ENCODE results near the gene MTA2. TPM values are rescaled to one million over a fixed set of nuclear protein-coding genes. Genes with fewer than 3 reads are reported as not detected.
"Not testable (repeated sequence)": the region's sequence is repeated elsewhere in the genome, so short reads cannot be mapped to it uniquely, and the experiment has no call there.

Gene MTA2
- total RNA-seq = 100 to 1,000 TPM; 107 to 125 (median 110) TPM

DNA sequence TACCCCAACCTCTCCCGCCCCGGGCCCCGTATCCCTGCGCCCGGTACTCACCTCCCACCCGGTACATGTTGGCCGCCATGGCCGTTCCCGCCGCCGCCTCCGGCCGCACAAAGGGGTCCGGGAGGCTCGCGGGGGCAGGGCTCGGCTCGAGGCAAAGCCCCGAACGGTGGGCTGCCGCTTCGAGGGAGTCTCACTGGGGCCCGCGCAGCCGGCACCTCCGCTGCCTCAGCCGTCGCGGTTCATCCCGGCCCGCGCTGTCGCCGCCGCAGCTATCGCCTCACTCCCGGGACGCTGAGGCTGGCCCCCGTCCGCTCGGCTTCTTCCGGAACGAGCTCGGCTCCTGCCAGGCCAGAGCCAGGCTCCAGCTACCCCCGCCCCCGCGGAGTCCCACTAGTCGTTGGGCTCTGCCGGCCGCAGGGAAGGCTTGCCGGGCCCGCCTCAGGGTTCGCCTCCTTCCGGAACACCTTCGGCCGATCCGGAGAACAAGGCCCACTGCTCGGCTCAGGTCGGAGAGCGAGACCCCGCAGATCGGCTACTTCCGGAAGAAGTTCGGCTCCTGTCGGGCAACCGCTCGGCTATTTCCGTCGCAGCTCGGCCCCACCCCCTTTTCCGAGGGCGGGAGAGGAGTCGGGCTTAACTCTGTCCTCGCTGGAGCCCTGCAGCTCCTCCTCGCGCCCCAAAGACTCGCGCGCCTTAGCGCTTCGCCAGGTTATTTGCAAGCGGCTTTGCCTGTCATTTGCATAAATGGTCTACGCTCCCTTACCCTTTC, at the start of gene MTA2:
TSS of gene MTA2 (minus strand) at position 494 of the 769 bp plus-strand sequence. CDS start at position 79, 415 bp downstream.
- Histone ChIP-seq H3K27ac (peak within 1 kb of the TSS; percentile 99), H3K36me3 (peaks cover 32% of the 10 kb centered on the region), H3K4me1 (peaks cover 55% of the 10 kb centered on the region), H3K4me3 (peak within 1 kb of the TSS; percentile 100), H3K9me3 (no peaks in the 10 kb centered on the region), H3K27me3 (no peaks in the 10 kb centered on the region)
- DNase-seq (ENCODE audit: low spot score in 2 of 2) = peak; percentile 99
- TF ChIP-seq POLR2A (IDR thresholded peaks at IDR 0.05) (no peak), POLR2AphosphoS5 (IDR thresholded peaks at IDR 0.05) (peak in 1 of 3 donors; percentile 92)
- WGBS = under 1% methylated on average over 30 of the region's 83 CpGs

DNA sequence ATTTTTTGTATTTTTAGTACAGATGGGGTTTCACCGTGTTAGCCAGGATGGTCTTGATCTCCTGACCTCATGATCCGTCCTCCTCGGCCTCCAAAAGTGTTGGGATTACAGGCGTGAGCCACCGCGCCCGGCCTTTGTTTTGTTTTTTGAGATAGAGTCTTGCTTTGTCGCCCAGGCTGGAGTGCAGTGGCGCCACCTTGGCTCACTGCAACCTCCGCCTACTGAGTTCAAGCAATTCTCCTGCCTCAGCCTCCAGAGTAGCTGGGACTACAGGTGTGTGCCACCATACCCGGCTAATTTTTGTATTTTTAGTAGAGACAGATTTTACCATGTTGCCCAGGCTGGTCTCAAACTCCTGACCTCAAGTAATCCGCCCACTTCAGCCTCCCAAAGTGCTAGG, 48.6 kb upstream of the MTA2 start:
- 96% methylated on average over 12 of the region's 12 CpGs for WGBS
- not testable (repeated sequence) for H3K4me3 ChIP-seq; DNase-seq (ENCODE audit: low spot score in 2 of 2); H3K27me3 ChIP-seq; H3K27ac ChIP-seq; H3K9me3 ChIP-seq
- peaks cover 24% of the 10 kb centered on the region for H3K36me3 ChIP-seq
- peaks cover 32% of the 10 kb centered on the region for H3K4me1 ChIP-seq

DNA sequence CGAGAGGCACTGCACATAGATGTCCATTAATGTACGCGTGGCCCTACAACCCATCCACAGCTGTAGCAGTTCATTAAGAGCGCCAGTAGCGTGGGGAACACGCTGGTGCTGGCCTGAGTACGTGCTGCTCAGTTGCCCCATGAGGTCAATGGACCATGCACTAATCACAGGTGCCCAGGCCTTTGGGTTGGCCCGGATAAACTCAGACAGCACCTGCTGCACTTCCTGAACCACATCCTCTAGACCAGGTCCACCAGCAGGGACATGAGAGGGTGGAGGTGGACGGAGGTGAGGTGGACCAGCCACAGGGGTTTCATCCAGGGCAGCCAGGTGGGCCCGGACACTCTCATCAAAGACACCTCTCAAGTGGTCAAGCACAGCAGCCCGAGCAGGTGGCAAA, 47.8 kb upstream of the MTA2 start:
- Histone ChIP-seq H3K4me1 (peaks cover 40% of the 10 kb centered on the region), H3K9me3 (no peaks in the 10 kb centered on the region), H3K36me3 (peaks cover 25% of the 10 kb centered on the region), H3K4me3 (no peak overlapping the region), H3K27ac (no peak overlapping the region), H3K27me3 (no peaks in the 10 kb centered on the region)
- WGBS = 94% methylated on average over 11 of the region's 11 CpGs
- TF ChIP-seq, protein P1, sequence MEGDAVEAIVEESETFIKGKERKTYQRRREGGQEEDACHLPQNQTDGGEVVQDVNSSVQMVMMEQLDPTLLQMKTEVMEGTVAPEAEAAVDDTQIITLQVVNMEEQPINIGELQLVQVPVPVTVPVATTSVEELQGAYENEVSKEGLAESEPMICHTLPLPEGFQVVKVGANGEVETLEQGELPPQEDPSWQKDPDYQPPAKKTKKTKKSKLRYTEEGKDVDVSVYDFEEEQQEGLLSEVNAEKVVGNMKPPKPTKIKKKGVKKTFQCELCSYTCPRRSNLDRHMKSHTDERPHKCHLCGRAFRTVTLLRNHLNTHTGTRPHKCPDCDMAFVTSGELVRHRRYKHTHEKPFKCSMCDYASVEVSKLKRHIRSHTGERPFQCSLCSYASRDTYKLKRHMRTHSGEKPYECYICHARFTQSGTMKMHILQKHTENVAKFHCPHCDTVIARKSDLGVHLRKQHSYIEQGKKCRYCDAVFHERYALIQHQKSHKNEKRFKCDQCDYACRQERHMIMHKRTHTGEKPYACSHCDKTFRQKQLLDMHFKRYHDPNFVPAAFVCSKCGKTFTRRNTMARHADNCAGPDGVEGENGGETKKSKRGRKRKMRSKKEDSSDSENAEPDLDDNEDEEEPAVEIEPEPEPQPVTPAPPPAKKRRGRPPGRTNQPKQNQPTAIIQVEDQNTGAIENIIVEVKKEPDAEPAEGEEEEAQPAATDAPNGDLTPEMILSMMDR (IDR thresholded peaks at IDR 0.05) = no peak
- TF ChIP-seq POLR2AphosphoS5 (IDR thresholded peaks at IDR 0.05) = no peak
- TF ChIP-seq POLR2A (IDR thresholded peaks at IDR 0.05) = no peak
- TF ChIP-seq EP300 (IDR thresholded peaks at IDR 0.05) = no peak
- DNase-seq (ENCODE audit: low spot score in 2 of 2) = no peak

DNA sequence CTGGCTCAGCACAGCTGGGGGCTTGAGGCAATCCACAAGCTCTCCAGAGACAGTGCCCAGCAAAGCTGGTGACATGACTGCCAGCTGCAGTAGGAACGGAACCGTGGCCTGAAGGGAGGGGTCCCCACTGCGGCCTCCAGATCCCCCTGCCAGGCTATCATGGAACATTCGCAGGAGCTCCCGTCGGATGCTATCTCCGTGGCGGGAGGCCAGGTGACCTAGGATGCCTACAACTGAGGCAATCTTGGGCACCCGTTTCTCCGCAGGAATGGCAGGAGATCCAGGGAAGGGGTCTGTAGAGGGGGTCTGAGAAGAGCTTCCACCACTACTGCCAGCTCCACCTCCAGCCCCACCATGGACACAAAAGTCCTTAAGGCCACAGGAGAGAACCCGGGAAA, 47.3 kb upstream of the MTA2 start:
- H3K27ac ChIP-seq = no peak overlapping the region
- peaks cover 43% of the 10 kb centered on the region for H3K4me1 ChIP-seq
- 92% methylated on average over 11 of the region's 11 CpGs for WGBS
- no peaks in the 10 kb centered on the region for H3K9me3 ChIP-seq
- H3K27me3 ChIP-seq = no peaks in the 10 kb centered on the region
- no peak for DNase-seq (ENCODE audit: low spot score in 2 of 2)
- H3K36me3 ChIP-seq = peaks cover 29% of the 10 kb centered on the region
- H3K4me3 ChIP-seq = no peak overlapping the region
- TF ChIP-seq POLR2A (IDR thresholded peaks at IDR 0.05) (no peak), EP300 (IDR thresholded peaks at IDR 0.05) (no peak), POLR2AphosphoS5 (IDR thresholded peaks at IDR 0.05) (no peak)
- TF ChIP-seq, protein P1 (IDR thresholded peaks at IDR 0.05) = no peak

DNA sequence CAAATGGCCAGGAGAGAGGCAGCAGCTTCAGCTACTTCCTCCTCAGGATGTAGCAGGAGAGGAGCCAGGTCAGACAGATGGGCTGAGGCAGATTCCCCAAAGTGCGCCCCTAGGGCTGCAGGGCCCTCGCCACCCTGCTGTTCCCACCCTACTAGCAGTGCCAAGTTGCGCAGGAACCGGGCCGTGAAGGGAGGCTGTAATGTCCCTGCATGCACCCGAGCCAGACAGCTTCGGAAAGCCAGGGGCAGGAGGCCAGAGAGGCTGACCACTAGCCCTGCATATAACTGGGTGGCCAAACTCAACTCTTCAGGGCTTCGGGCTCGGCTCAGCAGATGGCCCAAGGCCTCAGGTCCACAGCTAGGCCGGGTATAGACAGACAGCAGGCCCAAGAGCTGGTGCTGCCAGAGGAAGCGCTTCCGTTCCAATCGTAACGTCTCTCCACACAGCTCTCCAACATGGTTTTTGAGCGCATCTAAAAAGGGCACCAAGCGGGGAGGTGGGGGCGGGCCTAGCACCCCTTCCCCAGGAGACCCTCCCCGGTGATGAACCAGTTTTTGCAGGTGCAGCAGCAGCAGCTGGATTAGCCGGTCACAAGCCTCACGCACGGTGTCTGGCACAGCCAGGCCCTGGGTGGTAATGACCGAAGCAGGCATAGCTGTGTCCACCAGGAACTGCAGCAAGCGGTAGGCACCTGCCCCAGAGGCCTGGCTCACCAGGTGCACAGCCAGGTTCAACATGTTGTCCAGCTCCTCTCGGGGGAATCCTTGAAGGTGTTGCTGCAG, 46.7 kb upstream of the MTA2 start:
- Histone ChIP-seq H3K27ac (no peak overlapping the region), H3K4me3 (no peak overlapping the region), H3K27me3 (no peaks in the 10 kb centered on the region), H3K4me1 (peaks cover 40% of the 10 kb centered on the region), H3K36me3 (peaks cover 35% of the 10 kb centered on the region), H3K9me3 (no peaks in the 10 kb centered on the region)
- no peak for DNase-seq (ENCODE audit: low spot score in 2 of 2)
- TF ChIP-seq, protein P1 (IDR thresholded peaks at IDR 0.05) = no peak
- TF ChIP-seq POLR2A (IDR thresholded peaks at IDR 0.05) (no peak), POLR2AphosphoS5 (IDR thresholded peaks at IDR 0.05) (no peak), EP300 (IDR thresholded peaks at IDR 0.05) (no peak)
- WGBS = 89% methylated on average over 14 of the region's 24 CpGs

DNA sequence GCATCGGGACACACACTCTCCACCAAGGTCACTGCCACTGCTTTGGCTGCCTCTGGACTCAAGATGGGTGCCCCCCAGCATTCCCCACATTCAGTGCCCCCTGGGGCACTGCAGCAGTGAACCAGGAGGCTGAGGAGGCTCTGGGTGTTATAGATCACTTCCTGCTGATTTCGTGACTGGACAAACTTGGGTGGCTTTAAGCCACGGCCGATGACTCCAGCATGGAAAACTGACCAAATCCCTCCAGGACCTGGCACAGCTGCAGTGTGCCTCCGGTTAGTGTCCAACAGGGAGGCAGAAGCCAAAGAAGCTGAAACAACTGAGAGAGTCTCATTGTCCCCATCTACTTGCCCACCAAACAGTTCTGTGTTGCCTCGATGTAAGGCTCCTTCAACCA, 45.9 kb upstream of the MTA2 start:
- H3K36me3 ChIP-seq = peaks cover 38% of the 10 kb centered on the region
- TF ChIP-seq POLR2AphosphoS5 (IDR thresholded peaks at IDR 0.05) (no peak), POLR2A (IDR thresholded peaks at IDR 0.05) (no peak), EP300 (IDR thresholded peaks at IDR 0.05) (no peak)
- TF ChIP-seq, protein P1 (IDR thresholded peaks at IDR 0.05) = no peak
- H3K27ac ChIP-seq = no peak overlapping the region
- H3K4me1 ChIP-seq = peaks cover 38% of the 10 kb centered on the region
- DNase-seq (ENCODE audit: low spot score in 2 of 2) = no peak
- 79% methylated on average over 3 of the region's 6 CpGs for WGBS
- no peaks in the 10 kb centered on the region for H3K27me3 ChIP-seq
- no peaks in the 10 kb centered on the region for H3K9me3 ChIP-seq
- H3K4me3 ChIP-seq = no peak overlapping the region

All from suprapubic skin (tissue), 4 donors.